ENCODE measurements around the gene DCBLD1. TPM values are rescaled to one million over a fixed set of nuclear protein-coding genes. Genes with fewer than 3 reads are reported as not detected.

The DCBLD1 gene
- total and polyA plus RNA-seq, 9 of the 15 experiments (the other 6 are each of a cell fraction or from before 2014, with no cell fraction given), result 0.80 to 8.5 (median 6.8) TPM

GRCh38 chr6:117446861-117447260 lies 35.6 kb upstream of the DCBLD1 start:
- H3K4me1 ChIP-seq (replicated peaks in 1 of 2; ENCODE audit: control insufficient read depth in 2 of 2, insufficient read depth in 2 of 2, low read length in 2 of 2), result no peaks in the 10 kb centered on the region
- no peak for TF ChIP-seq ADNP (tag; IDR thresholded peaks at IDR 0.05)
- TF ChIP-seq ZKSCAN8 (CRISPR knock-in tag; IDR thresholded peaks at IDR 0.05), result no peak

GRCh38 chr6:117448011-117448410 lies 34.5 kb upstream of the DCBLD1 start:
- no peaks in the 10 kb centered on the region for H3K79me2 ChIP-seq (ENCODE audit: control insufficient read depth, insufficient read depth, low read length)
- peaks cover 5 to 15% of the 10 kb centered on the region in 2 experiments; a peak in 3 of 5 replicates for H3K27me3 ChIP-seq (ENCODE audit: control insufficient read depth in 2 of 2, insufficient read depth in 2 of 2, low read length in 2 of 2)
- no TSS peak for BruUV-seq (replicated peaks)
- no peak overlapping the region for H3K9ac ChIP-seq (ENCODE audit: insufficient read depth in 1 of 2, low read depth in 2 of 2, low read length in 2 of 2)
- intact Hi-C loops (cut with micrococcal nuclease) (loop anchor here (2.0 to 10.0 kb wide), 3 partner anchors 101 to 473 kb away; no protein-coding TSS in a partner anchor), in situ Hi-C loops (cut with MboI) (no loop called here)
- H3K36me3 ChIP-seq (ENCODE audit: control insufficient read depth, insufficient read depth, low read length), result no peaks in the 10 kb centered on the region
- no peaks in the 10 kb centered on the region for H3K9me3 ChIP-seq (replicated peaks; ENCODE audit: control insufficient read depth, insufficient read depth, low read depth, low read length)
- ATAC-seq, result no peak; the same call in 2 of the 3 replicates
- DNase-seq (ENCODE audit: extremely low read depth in 1 of 4, low spot score in 3 of 4), result no peak
- H4K20me1 ChIP-seq (replicated peaks; ENCODE audit: control insufficient read depth, insufficient read depth, low read length), result no peaks in the 10 kb centered on the region
- H2AFZ ChIP-seq (ENCODE audit: low read depth, low read length), result 0 out of 2 replicates have a peak overlapping the region, but pooled peaks have one; percentile 27
- no peak overlapping the region for H3K4me3 ChIP-seq
- CTCF ChIA-PET (ENCODE audit: low intra/inter-chr PET ratio), result no interaction called here
- POLR2A ChIA-PET, result no interaction called here
- H3K4me2 ChIP-seq (ENCODE audit: insufficient read depth, low read length), result no peak overlapping the region
- 0% methylated on average over 5 of the region's 5 CpGs for WGBS (ENCODE audit: insufficient coverage, low coverage, missing lambda C conversion rate)
- H3K9me1 ChIP-seq (ENCODE audit: control insufficient read depth, insufficient read depth, low read length), result no peaks in the 10 kb centered on the region
- no peaks in the 10 kb centered on the region for H3K4me1 ChIP-seq (replicated peaks in 1 of 2; ENCODE audit: control insufficient read depth in 2 of 2, insufficient read depth in 2 of 2, low read length in 2 of 2)
- no peak overlapping the region for H3K27ac ChIP-seq (ENCODE audit: extremely low read depth, low read depth, low read length)
- no peak for FAIRE-seq
- TF ChIP-seq FOXP1 (CRISPR knock-in tag; IDR thresholded peaks at IDR 0.05) (no peak), ZNF280A (IDR thresholded peaks at IDR 0.05; ENCODE audit: low read depth, partially characterized antibody) (no peak), ZNF444 (CRISPR knock-in tag; IDR thresholded peaks at IDR 0.05) (no peak), NFIX (CRISPR knock-in tag; IDR thresholded peaks at IDR 0.05; ENCODE audit: low read depth) (no peak), RFX1 (IDR thresholded peaks at IDR 0.05) (no peak), CBX2 (IDR thresholded peaks at IDR 0.05; ENCODE audit: insufficient read depth, low read length, poor library complexity, severe bottlenecking) (no peak), YY1 (IDR thresholded peaks at IDR 0.05; ENCODE audit: borderline replicate concordance in 1 of 3, control insufficient read depth in 1 of 3, extremely low read depth in 1 of 3, insufficient read depth in 3 of 3, insufficient read length in 1 of 3, insufficient replicate concordance in 2 of 3, low read depth in 1 of 3, low read length in 2 of 3) (no peak), MYNN (IDR thresholded peaks at IDR 0.05) (no peak), MYNN (CRISPR knock-in tag; IDR thresholded peaks at IDR 0.05) (no peak)
- TF ChIP-seq, protein P1, sequence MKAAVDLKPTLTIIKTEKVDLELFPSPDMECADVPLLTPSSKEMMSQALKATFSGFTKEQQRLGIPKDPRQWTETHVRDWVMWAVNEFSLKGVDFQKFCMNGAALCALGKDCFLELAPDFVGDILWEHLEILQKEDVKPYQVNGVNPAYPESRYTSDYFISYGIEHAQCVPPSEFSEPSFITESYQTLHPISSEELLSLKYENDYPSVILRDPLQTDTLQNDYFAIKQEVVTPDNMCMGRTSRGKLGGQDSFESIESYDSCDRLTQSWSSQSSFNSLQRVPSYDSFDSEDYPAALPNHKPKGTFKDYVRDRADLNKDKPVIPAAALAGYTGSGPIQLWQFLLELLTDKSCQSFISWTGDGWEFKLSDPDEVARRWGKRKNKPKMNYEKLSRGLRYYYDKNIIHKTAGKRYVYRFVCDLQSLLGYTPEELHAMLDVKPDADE (conservative IDR thresholded peaks at IDR 0.05; ENCODE audit: control insufficient read depth, low read depth, low read length), result no peak

More at GRCh38 chr6:117446861-117447260, 35.6 kb upstream of the DCBLD1 start:
- H2AFZ ChIP-seq (ENCODE audit: low read depth, low read length), result no peak overlapping the region
- no peaks in the 10 kb centered on the region for H3K36me3 ChIP-seq (ENCODE audit: control insufficient read depth, insufficient read depth, low read length)
- no TSS peak for BruUV-seq (replicated peaks)
- intact Hi-C loops (cut with micrococcal nuclease), result loop anchor here (10.0 kb wide), 2 partner anchors 388 to 472 kb away; no protein-coding TSS in a partner anchor
- ChIA-PET CTCF (ENCODE audit: low intra/inter-chr PET ratio) (no interaction called here), POLR2A (no interaction called here)
- ATAC-seq (no peak), FAIRE-seq (no peak), DNase-seq (ENCODE audit: extremely low read depth in 1 of 4, low spot score in 3 of 4) (no peak)
- H3K79me2 ChIP-seq (ENCODE audit: control insufficient read depth, insufficient read depth, low read length), result no peaks in the 10 kb centered on the region
- H4K20me1 ChIP-seq (replicated peaks; ENCODE audit: control insufficient read depth, insufficient read depth, low read length), result no peaks in the 10 kb centered on the region
- no peak overlapping the region for H3K27ac ChIP-seq (ENCODE audit: extremely low read depth, low read depth, low read length)
- no peak overlapping the region for H3K4me3 ChIP-seq
- H3K4me2 ChIP-seq (ENCODE audit: insufficient read depth, low read length), result no peak overlapping the region
- H3K9me1 ChIP-seq (ENCODE audit: control insufficient read depth, insufficient read depth, low read length), result no peaks in the 10 kb centered on the region
- H3K27me3 ChIP-seq (ENCODE audit: control insufficient read depth in 2 of 2, insufficient read depth in 2 of 2, low read length in 2 of 2), result peaks cover 5 to 15% of the 10 kb centered on the region in 2 experiments; a peak in 3 of 5 replicates
- H3K9me3 ChIP-seq (replicated peaks; ENCODE audit: control insufficient read depth, insufficient read depth, low read depth, low read length), result no peaks in the 10 kb centered on the region
- in situ Hi-C loops (cut with MboI), result no loop called here
- 0% methylated on average over 3 of the region's 3 CpGs for WGBS (ENCODE audit: insufficient coverage, low coverage, missing lambda C conversion rate)
- no peak overlapping the region for H3K9ac ChIP-seq (ENCODE audit: insufficient read depth in 1 of 2, low read depth in 2 of 2, low read length in 2 of 2)
